Ishikawa (cell line): Measurements from ENCODE around the gene MDC1.

Source experiments
- CEBPB ChIP-seq: IDR thresholded peaks from 2 replicates; pipeline ENCODE4 v1.6.1; 2012
- CREB1 ChIP-seq: IDR thresholded peaks from 2 replicates; pipeline ENCODE4 v1.6.1; 2012; ENCODE audit warnings: low read depth
- EP300 ChIP-seq: IDR thresholded peaks from 2 replicates; pipeline ENCODE4 v1.6.1; 2012; ENCODE audit warnings: borderline replicate concordance
- NFIC ChIP-seq: IDR thresholded peaks from 2 replicates; pipeline ENCODE4 v1.6.1; 2012
- RAD21 ChIP-seq: IDR thresholded peaks from 2 replicates; pipeline ENCODE4 v1.6.1; 2012; ENCODE audit warnings: low read depth
- TAF1 ChIP-seq: IDR thresholded peaks from 2 replicates; pipeline ENCODE4 v1.6.1; 2012; ENCODE audit warnings: low read depth, mild to moderate bottlenecking
- TCF12 ChIP-seq: IDR thresholded peaks from 2 replicates; pipeline ENCODE4 v1.6.1; 2012; ENCODE audit warnings: low read depth
- YY1 ChIP-seq: IDR thresholded peaks from 2 replicates; pipeline ENCODE4 v1.6.1; 2012; ENCODE audit warnings: low read depth
- ZBTB7A ChIP-seq: IDR thresholded peaks from 2 replicates; pipeline ENCODE4 v1.6.1; 2012; ENCODE audit warnings: low read depth
- TF ChIP-seq, protein P1 (sequence below): IDR thresholded peaks from 2 replicates; pipeline ENCODE4 v1.6.1; 2012; ENCODE audit warnings: low read depth, mild to moderate bottlenecking
- TF ChIP-seq, protein P2 (sequence below): IDR thresholded peaks from 2 replicates; pipeline ENCODE4 v1.6.1; 2012

DNA sequence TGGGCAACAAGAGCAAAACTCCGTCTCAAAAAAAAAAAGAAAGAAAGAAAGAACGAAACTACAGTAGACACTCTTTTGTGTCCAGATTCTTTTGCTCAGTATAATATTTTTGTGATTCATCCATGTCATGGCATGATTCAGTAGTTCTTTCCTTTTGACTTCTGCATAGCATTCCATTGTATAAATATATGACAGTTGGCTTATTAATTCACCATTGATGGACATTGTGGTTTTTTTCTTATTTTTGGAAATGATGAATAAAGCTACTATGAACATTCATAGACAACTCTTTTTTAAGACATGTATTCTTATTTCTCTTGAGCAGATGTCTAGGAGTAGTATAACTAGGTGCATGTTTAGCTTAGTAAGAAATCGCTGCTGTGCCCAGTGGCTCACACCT is 37.5 kb upstream of the MDC1 start:
- no peak for TF ChIP-seq TAF1
- TF ChIP-seq, protein P1, sequence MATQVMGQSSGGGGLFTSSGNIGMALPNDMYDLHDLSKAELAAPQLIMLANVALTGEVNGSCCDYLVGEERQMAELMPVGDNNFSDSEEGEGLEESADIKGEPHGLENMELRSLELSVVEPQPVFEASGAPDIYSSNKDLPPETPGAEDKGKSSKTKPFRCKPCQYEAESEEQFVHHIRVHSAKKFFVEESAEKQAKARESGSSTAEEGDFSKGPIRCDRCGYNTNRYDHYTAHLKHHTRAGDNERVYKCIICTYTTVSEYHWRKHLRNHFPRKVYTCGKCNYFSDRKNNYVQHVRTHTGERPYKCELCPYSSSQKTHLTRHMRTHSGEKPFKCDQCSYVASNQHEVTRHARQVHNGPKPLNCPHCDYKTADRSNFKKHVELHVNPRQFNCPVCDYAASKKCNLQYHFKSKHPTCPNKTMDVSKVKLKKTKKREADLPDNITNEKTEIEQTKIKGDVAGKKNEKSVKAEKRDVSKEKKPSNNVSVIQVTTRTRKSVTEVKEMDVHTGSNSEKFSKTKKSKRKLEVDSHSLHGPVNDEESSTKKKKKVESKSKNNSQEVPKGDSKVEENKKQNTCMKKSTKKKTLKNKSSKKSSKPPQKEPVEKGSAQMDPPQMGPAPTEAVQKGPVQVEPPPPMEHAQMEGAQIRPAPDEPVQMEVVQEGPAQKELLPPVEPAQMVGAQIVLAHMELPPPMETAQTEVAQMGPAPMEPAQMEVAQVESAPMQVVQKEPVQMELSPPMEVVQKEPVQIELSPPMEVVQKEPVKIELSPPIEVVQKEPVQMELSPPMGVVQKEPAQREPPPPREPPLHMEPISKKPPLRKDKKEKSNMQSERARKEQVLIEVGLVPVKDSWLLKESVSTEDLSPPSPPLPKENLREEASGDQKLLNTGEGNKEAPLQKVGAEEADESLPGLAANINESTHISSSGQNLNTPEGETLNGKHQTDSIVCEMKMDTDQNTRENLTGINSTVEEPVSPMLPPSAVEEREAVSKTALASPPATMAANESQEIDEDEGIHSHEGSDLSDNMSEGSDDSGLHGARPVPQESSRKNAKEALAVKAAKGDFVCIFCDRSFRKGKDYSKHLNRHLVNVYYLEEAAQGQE, result no peak
- TF ChIP-seq, protein P2, sequence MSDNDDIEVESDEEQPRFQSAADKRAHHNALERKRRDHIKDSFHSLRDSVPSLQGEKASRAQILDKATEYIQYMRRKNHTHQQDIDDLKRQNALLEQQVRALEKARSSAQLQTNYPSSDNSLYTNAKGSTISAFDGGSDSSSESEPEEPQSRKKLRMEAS, result no peak
- TF ChIP-seq YY1, result no peak
- TF ChIP-seq ZBTB7A, result no peak
- TF ChIP-seq RAD21, result no peak
- no peak for TF ChIP-seq CREB1
- TF ChIP-seq CEBPB, result no peak
- TF ChIP-seq TCF12, result no peak
- no peak for TF ChIP-seq NFIC
- no peak for TF ChIP-seq EP300
